ENCODE data around the gene SLC12A8. TPM values are rescaled to one million over a fixed set of nuclear protein-coding genes. Genes with fewer than 3 reads are reported as not detected.

The SLC12A8 gene
- total and polyA plus RNA-seq, 2 of the 13 experiments (the other 11 are each of a cell fraction or from before 2014, with no cell fraction given): 0.44 to 0.71 TPM

GRCh38 chr3:125115640-125116039 lies 96.9 kb downstream of the SLC12A8 start:
- H3K4me2 ChIP-seq (ENCODE audit: low read depth, low read length): peak overlapping the region; percentile 57
- no peak for TF ChIP-seq ASH2L (IDR thresholded peaks at IDR 0.05; ENCODE audit: insufficient read length, low read depth, low read length)
- no peak for TF ChIP-seq ZBTB42 (CRISPR knock-in tag; IDR thresholded peaks at IDR 0.05)
- TF ChIP-seq ZNF34 (CRISPR knock-in tag; IDR thresholded peaks at IDR 0.05; ENCODE audit: borderline replicate concordance): no peak
- no peak for TF ChIP-seq ZNF441 (CRISPR knock-in tag; IDR thresholded peaks at IDR 0.05; ENCODE audit: borderline replicate concordance)
- TF ChIP-seq CHCHD3 (CRISPR knock-in tag; IDR thresholded peaks at IDR 0.05): no peak
- TF ChIP-seq ETV5 (CRISPR knock-in tag; IDR thresholded peaks at IDR 0.05; ENCODE audit: borderline replicate concordance): peak; percentile 31; the same call in 1 of the 2 replicates
- no peak for TF ChIP-seq MTF2 (CRISPR knock-in tag; IDR thresholded peaks at IDR 0.05; ENCODE audit: borderline replicate concordance)
- TF ChIP-seq ZNF292 (CRISPR knock-in tag; IDR thresholded peaks at IDR 0.05; ENCODE audit: borderline replicate concordance, low read depth): no peak
- TF ChIP-seq PRPF4 (IDR thresholded peaks at IDR 0.05; ENCODE audit: low read depth, low read length, poor library complexity, severe bottlenecking): no peak
- no peak for TF ChIP-seq MEIS2 (CRISPR knock-in tag; IDR thresholded peaks at IDR 0.05)
- no peak for TF ChIP-seq NFE2L1 (CRISPR knock-in tag; IDR thresholded peaks at IDR 0.05; ENCODE audit: borderline replicate concordance)
- TF ChIP-seq, protein P1, sequence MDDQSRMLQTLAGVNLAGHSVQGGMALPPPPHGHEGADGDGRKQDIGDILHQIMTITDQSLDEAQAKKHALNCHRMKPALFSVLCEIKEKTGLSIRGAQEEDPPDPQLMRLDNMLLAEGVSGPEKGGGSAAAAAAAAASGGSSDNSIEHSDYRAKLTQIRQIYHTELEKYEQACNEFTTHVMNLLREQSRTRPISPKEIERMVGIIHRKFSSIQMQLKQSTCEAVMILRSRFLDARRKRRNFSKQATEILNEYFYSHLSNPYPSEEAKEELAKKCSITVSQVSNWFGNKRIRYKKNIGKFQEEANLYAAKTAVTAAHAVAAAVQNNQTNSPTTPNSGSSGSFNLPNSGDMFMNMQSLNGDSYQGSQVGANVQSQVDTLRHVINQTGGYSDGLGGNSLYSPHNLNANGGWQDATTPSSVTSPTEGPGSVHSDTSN (CRISPR knock-in tag; IDR thresholded peaks at IDR 0.05; ENCODE audit: borderline replicate concordance): no peak
- no peak for TF ChIP-seq DR1 (CRISPR knock-in tag; IDR thresholded peaks at IDR 0.05)
- TF ChIP-seq, protein P2, sequence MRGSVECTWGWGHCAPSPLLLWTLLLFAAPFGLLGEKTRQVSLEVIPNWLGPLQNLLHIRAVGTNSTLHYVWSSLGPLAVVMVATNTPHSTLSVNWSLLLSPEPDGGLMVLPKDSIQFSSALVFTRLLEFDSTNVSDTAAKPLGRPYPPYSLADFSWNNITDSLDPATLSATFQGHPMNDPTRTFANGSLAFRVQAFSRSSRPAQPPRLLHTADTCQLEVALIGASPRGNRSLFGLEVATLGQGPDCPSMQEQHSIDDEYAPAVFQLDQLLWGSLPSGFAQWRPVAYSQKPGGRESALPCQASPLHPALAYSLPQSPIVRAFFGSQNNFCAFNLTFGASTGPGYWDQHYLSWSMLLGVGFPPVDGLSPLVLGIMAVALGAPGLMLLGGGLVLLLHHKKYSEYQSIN (CRISPR knock-in tag; IDR thresholded peaks at IDR 0.05; ENCODE audit: borderline replicate concordance): no peak
- TF ChIP-seq HOXA7 (CRISPR knock-in tag; IDR thresholded peaks at IDR 0.05): no peak
- no peak for TF ChIP-seq DMAP1 (CRISPR knock-in tag; IDR thresholded peaks at IDR 0.05)
- TF ChIP-seq MAFK (conservative IDR thresholded peaks at IDR 0.05 in 1 of 2, IDR thresholded peaks at IDR 0.05 in 1 of 2; ENCODE audit: low read length in 2 of 2): no peak
- TF ChIP-seq, protein P3, sequence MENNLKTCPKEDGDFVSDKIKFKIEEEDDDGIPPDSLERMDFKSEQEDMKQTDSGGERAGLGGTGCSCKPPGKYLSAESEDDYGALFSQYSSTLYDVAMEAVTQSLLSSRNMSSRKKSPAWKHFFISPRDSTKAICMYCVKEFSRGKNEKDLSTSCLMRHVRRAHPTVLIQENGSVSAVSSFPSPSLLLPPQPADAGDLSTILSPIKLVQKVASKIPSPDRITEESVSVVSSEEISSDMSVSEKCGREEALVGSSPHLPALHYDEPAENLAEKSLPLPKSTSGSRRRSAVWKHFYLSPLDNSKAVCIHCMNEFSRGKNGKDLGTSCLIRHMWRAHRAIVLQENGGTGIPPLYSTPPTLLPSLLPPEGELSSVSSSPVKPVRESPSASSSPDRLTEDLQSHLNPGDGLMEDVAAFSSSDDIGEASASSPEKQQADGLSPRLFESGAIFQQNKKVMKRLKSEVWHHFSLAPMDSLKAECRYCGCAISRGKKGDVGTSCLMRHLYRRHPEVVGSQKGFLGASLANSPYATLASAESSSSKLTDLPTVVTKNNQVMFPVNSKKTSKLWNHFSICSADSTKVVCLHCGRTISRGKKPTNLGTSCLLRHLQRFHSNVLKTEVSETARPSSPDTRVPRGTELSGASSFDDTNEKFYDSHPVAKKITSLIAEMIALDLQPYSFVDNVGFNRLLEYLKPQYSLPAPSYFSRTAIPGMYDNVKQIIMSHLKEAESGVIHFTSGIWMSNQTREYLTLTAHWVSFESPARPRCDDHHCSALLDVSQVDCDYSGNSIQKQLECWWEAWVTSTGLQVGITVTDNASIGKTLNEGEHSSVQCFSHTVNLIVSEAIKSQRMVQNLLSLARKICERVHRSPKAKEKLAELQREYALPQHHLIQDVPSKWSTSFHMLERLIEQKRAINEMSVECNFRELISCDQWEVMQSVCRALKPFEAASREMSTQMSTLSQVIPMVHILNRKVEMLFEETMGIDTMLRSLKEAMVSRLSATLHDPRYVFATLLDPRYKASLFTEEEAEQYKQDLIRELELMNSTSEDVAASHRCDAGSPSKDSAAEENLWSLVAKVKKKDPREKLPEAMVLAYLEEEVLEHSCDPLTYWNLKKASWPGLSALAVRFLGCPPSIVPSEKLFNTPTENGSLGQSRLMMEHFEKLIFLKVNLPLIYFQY (CRISPR knock-in tag; IDR thresholded peaks at IDR 0.05; ENCODE audit: borderline replicate concordance): no peak
- no peak for TF ChIP-seq FOXC1 (CRISPR knock-in tag; IDR thresholded peaks at IDR 0.05; ENCODE audit: borderline replicate concordance)
- peak; percentile 65; the same call in 1 of the 2 replicates for TF ChIP-seq NR2F6 (IDR thresholded peaks at IDR 0.05)
- TF ChIP-seq NR2F6 (CRISPR knock-in tag; IDR thresholded peaks at IDR 0.05): peak; percentile 39; the same call in 1 of the 2 replicates

More at GRCh38 chr3:125115640-125116039, 96.9 kb downstream of the SLC12A8 start:
- FAIRE-seq (no peak), ATAC-seq (peak; percentile 64), DNase-seq (ENCODE audit: low spot score) (peak; percentile 8)
- peaks cover 2 to 34% of the 10 kb centered on the region in 2 experiments; a peak in 4 of 5 replicates for H3K27me3 ChIP-seq (ENCODE audit: control insufficient read depth in 1 of 2, insufficient read depth in 2 of 2, low read length in 2 of 2)
- H3K36me3 ChIP-seq (replicated peaks in 1 of 2; ENCODE audit: control insufficient read depth in 1 of 2, insufficient read depth in 2 of 2, low read length in 2 of 2): no peaks in the 10 kb centered on the region
- BruUV-seq (replicated peaks): no TSS peak
- no peak overlapping the region for H3K9ac ChIP-seq (ENCODE audit: insufficient read depth, low read depth, low read length)
- 4% methylated on average over 9 of the region's 9 CpGs for WGBS (ENCODE audit: low lambda C conversion rate)
- H3K9me3 ChIP-seq (ENCODE audit: low read length): no peaks in the 10 kb centered on the region
- no peak overlapping the region for H3K27ac ChIP-seq (ENCODE audit: extremely low read length, insufficient read depth, low read length)
- ChIA-PET CTCF (ENCODE audit: low intra/inter-chr PET ratio, low total read pairs) (no interaction called here), POLR2A (interaction anchor here (0.7 kb wide), 1 partner anchor 52 kb away, joined by 3 read pairs; no protein-coding TSS in a partner anchor)
- peaks cover 18% of the 10 kb centered on the region for H3K4me1 ChIP-seq (ENCODE audit: insufficient read depth, low read length)
- in situ Hi-C loops (cut with HindIII; ENCODE audit: extremely low pct_ligation_motif_present, low pct_unique_long_range_greater_than_20kb) (no loop called here), intact Hi-C loops (cut with micrococcal nuclease; ENCODE audit: unreplicated experiment) (no loop called here)
- H3K4me3 ChIP-seq (replicated peaks in 1 of 3; ENCODE audit: insufficient read depth in 1 of 3, low read depth in 2 of 3, low read length in 3 of 3): peak overlapping the region in 1 of 3 experiments; percentile 24; a peak in 1 of 6 replicates
- no peaks in the 10 kb centered on the region for H3K79me2 ChIP-seq (ENCODE audit: insufficient read depth, low read length)
- no peaks in the 10 kb centered on the region for H4K20me1 ChIP-seq (ENCODE audit: insufficient read depth, low read length)
- no peak overlapping the region for H2AFZ ChIP-seq (ENCODE audit: low read length)

Data from HepG2 (cell line).